Subcutaneous abdominal adipose tissue (tissue), 5 donors: Measurements from ENCODE around the gene ASCC1.

Experiments used
- H3K27ac ChIP-seq: one replicate; pipeline ENCODE4 v1.7.0; 2013; ENCODE audit warnings: low read depth, mild to moderate bottlenecking, inconsistent platforms, low read length, moderate library complexity
- H3K27me3 ChIP-seq, 5 donors: one replicate each; pipeline ENCODE4 v1.7.0; 2013; ENCODE audit warnings: low read length in 5 of 5, inconsistent platforms in 1 of 5; ENCODE audit not compliant: control insufficient read depth in 5 of 5, insufficient read depth in 4 of 5
- H3K36me3 ChIP-seq, 5 donors: one replicate each; pipeline ENCODE4 v1.7.0; 2013; ENCODE audit warnings: low read length in 5 of 5; ENCODE audit not compliant: control insufficient read depth in 5 of 5, insufficient read depth in 5 of 5
- H3K4me1 ChIP-seq, 5 donors: one replicate each; pipeline ENCODE4 v1.7.0; 2013; ENCODE audit warnings: low read length in 5 of 5, mild to moderate bottlenecking in 3 of 5, moderate library complexity in 1 of 5; ENCODE audit not compliant: control insufficient read depth in 5 of 5, insufficient read depth in 5 of 5
- H3K4me3 ChIP-seq, 5 donors: one replicate each; pipeline ENCODE4 v1.7.0; 2013; ENCODE audit warnings: low read length in 5 of 5, low read depth in 1 of 5
- H3K9ac ChIP-seq, 5 donors: one replicate each; pipeline ENCODE4 v1.7.0; 2013; ENCODE audit warnings: low read length in 5 of 5, mild to moderate bottlenecking in 4 of 5, moderate library complexity in 3 of 5
- H3K9me3 ChIP-seq, 5 donors: one replicate each; pipeline ENCODE4 v1.7.0; 2013; ENCODE audit warnings: low read length in 5 of 5; ENCODE audit not compliant: control insufficient read depth in 5 of 5
- donor health status: healthy.
- donor health status: healthy.
- donor health status: healthy.
- donor health status: healthy.
- donor health status: healthy.

ASCC1 gene

DNA sequence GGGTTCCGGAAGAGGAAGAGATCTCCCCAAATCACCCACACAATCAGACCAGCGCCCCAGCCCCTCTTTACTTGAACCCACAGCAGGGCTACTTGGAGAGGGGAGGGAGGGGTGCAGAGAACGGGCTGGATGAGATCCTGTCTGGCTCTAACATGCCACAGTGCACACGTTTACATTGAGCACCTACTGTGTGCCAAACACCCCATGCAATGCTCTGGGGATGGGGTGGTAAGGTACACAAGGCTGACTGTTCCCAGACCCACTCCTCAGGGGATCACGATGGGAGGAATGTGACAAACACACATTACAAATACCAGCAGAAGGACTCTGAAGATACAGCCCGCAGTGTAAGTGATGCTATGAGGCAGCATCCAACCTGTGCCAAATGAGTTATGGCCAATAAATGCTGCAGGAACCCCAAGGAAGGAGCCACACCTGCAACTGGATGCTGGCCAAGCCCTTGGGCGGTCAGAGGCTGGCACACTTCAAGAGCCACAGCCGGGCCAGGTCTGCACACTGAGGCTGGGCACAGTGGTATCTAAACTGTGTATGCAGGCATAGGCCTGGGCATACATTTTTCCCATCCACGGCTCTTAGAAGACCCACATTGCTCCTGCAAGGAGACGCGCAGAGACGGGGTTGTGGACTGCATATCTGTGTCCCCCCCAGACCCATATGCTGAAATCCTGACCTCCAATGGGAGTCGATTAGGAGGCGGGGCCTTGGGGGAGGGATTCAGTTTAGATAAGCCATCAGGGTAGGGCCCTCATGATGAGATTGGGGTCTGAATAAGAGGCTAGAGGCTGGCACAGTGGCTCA, 134.1 kb downstream of the ASCC1 start:
- Histone ChIP-seq H3K27me3 (peaks cover 0 to 5% (median 0%) of the 10 kb centered on the region in 5 donors), H3K27ac (no peak overlapping the region), H3K4me1 (peaks cover 0 to 14% (median 2%) of the 10 kb centered on the region in 5 donors), H3K9me3 (no peaks in the 10 kb centered on the region), H3K36me3 (no peaks in the 10 kb centered on the region), H3K9ac (no peak overlapping the region), H3K4me3 (no peak overlapping the region)

DNA sequence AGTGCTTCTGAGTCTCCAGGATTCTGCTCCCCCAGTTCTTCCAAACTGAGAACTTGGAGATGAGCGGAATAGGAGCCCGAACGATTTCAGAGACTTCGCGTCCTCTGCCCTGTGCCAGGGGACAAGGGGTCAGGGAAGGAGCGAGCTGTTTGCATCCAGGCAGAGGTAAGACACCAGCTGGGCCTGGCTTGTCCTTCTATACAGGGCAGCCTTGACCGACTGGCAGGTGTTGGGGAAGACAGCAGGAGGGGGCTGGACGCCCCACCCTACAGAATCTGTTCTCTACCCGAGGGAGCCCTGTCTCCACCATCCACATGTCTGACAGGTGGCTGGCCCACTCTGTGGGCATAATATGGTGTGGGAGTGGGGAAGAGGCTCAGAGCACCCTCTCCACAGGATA, 134.9 kb downstream of the ASCC1 start:
- H3K9ac ChIP-seq: no peak overlapping the region
- H3K4me3 ChIP-seq: no peak overlapping the region
- peaks cover 0 to under 1% (median 0%) of the 10 kb centered on the region in 5 donors for H3K27me3 ChIP-seq
- no peaks in the 10 kb centered on the region for H3K36me3 ChIP-seq
- H3K4me1 ChIP-seq: peaks cover 0 to 11% (median 0%) of the 10 kb centered on the region in 5 donors
- no peak overlapping the region for H3K27ac ChIP-seq
- H3K9me3 ChIP-seq: no peaks in the 10 kb centered on the region

DNA sequence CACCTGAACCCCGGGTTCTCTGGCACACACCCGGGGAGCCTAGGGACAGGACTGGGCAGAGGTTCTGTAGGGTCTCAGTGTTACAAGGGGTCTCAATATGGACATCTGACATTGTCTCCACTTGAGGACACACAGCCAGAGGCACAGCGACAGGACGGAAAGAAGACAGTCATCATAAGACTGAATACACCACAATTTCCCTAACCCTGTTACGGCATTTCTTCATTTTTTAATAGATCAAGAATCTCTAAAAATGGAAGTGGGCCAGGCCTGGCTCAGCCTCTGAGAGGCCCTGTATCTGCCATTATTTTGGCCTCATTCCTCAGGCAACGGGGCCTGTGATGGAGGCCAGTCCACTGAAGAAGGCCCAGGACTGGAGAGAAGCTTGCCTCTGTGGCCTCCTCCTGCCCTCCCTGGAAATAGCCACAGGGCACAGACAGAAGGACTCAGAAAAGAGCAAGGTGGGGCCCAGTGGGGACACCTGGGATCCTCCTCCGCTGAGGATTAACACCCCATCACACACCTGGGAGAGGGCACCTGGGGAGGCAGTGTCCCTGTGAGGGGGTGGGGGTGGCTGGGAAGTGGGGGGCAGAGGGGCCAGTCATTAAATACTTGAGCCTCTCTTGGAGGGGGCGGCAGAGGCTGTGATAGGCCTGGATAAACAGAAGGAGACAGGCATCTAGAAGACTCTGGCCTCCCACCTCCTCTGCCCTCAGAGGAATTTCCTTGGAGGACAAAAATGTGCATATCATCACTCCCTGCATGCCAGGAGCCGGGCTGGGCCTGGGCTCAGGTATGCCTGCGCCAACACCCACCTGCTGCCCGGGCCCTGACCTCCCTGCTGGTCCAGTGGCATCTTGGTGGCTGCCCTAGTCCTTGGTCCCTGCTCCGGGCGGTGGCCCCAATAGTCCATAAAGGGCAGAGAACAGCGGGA, 135.8 kb downstream of the ASCC1 start:
- no peak overlapping the region for H3K9ac ChIP-seq
- no peaks in the 10 kb centered on the region for H3K9me3 ChIP-seq
- H3K4me1 ChIP-seq: peaks cover 0 to 8% (median 0%) of the 10 kb centered on the region in 5 donors
- H3K36me3 ChIP-seq: no peaks in the 10 kb centered on the region
- H3K27me3 ChIP-seq: peaks cover 0 to 5% (median 0%) of the 10 kb centered on the region in 5 donors
- no peak overlapping the region for H3K4me3 ChIP-seq
- no peak overlapping the region for H3K27ac ChIP-seq

DNA sequence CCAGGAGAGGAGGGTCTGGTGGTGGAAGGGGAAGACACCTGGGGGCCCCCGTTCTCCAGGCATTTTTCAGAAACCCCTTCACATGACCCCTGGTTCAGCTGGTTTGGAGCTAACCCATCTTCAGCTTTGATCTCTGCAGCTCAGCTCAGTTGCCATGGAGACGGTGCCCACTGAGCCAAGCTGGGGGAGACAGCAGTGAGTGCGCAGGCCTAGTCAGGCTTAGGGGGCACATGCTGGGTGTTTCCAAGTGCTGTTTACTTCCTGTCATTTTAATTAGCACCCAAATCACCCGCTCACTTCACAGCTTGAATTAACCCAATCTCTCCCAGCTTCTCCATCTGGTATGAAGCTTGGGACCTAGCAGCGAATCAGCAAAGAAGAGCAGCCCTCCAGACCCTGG, 136.7 kb downstream of the ASCC1 start:
- Histone ChIP-seq H3K4me1 (peaks cover 0 to 8% (median 0%) of the 10 kb centered on the region in 5 donors), H3K27ac (no peak overlapping the region), H3K27me3 (peaks cover 0 to 5% (median 4%) of the 10 kb centered on the region in 5 donors), H3K36me3 (no peaks in the 10 kb centered on the region), H3K9me3 (no peaks in the 10 kb centered on the region), H3K4me3 (no peak overlapping the region), H3K9ac (no peak overlapping the region)

GRCh38 chr10:72077275-72077990, 138.6 kb downstream of the ASCC1 start:
- no peaks in the 10 kb centered on the region for H3K4me1 ChIP-seq
- no peaks in the 10 kb centered on the region for H3K36me3 ChIP-seq
- peaks cover 0 to 5% (median 4%) of the 10 kb centered on the region in 5 donors for H3K27me3 ChIP-seq
- no peak overlapping the region for H3K27ac ChIP-seq
- H3K9ac ChIP-seq: no peak overlapping the region
- no peaks in the 10 kb centered on the region for H3K9me3 ChIP-seq
- no peak overlapping the region for H3K4me3 ChIP-seq

DNA sequence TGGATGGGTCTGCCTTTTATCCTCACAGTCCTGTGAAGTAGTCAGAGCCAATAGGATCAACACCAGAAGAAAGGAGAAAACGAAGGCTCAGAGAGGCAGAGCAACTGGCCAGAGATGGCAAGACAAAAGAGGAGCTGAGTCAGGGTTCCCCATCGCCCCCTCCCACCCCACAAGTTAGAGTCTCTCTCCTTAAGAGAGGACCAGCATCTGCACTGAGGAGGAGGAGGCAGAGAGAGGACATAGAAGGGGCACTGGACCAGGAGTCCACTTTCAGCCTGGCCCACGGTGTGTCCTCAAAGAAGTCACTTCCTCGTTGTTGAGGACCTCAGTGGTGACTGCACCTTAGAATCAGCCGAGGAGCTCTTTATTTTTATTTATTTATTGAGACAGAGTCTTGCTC, 139.3 kb downstream of the ASCC1 start:
- peaks cover 0 to 2% (median under 1%) of the 10 kb centered on the region in 5 donors for H3K9me3 ChIP-seq
- no peak overlapping the region for H3K9ac ChIP-seq
- no peak overlapping the region for H3K27ac ChIP-seq
- H3K27me3 ChIP-seq: peaks cover 0 to 5% (median 4%) of the 10 kb centered on the region in 5 donors
- no peak overlapping the region for H3K4me3 ChIP-seq
- no peaks in the 10 kb centered on the region for H3K4me1 ChIP-seq
- no peaks in the 10 kb centered on the region for H3K36me3 ChIP-seq

DNA sequence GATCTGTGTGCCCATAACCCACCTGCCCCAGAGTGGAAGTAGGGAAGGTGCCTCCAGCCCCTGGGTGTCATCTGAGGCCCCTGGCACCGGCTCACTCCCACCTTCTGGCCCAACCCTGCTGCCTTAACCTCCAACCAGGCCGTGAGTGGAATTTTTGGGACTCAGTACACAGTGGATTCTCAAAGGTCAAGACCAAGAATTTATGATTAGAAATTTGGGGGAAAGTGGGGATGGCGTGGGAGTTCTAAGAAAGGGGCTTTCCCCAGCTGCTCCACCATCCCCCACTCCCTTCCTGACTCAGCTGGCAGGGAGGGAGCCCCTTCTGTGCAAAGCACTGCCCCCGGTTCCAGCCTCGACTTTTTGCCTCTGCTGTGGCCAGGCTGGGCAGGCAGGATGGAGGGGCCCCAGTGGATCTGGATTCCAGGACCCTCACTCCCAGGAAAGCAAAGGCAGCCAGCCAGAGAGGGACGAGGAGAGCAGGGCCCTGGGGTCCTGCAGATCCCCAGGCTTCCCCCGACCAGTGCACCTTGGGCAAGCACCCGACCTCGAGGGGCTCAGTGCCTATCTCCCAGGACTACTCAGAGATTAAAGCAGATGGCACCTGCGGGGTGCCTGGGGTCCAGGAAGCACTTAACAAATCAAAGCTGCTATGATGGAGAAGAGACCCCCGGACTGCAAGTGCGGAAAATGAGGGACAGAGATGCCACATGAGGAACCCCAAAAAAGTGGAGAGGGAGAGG, 140.5 kb downstream of the ASCC1 start:
- no peak overlapping the region for H3K9ac ChIP-seq
- no peaks in the 10 kb centered on the region for H3K36me3 ChIP-seq
- peaks cover 0 to 5% (median 4%) of the 10 kb centered on the region in 5 donors for H3K27me3 ChIP-seq
- peaks cover 2 to 6% (median 5%) of the 10 kb centered on the region in 5 donors for H3K9me3 ChIP-seq
- H3K4me3 ChIP-seq: no peak overlapping the region
- no peaks in the 10 kb centered on the region for H3K4me1 ChIP-seq
- no peak overlapping the region for H3K27ac ChIP-seq

GRCh38 chr10:72074574-72075375, 141.3 kb downstream of the ASCC1 start:
- H3K36me3 ChIP-seq: no peaks in the 10 kb centered on the region
- no peak overlapping the region for H3K4me3 ChIP-seq
- no peak overlapping the region for H3K27ac ChIP-seq
- peaks cover 0 to 5% (median 4%) of the 10 kb centered on the region in 5 donors for H3K27me3 ChIP-seq
- peaks cover 2 to 6% (median 5%) of the 10 kb centered on the region in 5 donors for H3K9me3 ChIP-seq
- no peak overlapping the region for H3K9ac ChIP-seq
- H3K4me1 ChIP-seq: no peaks in the 10 kb centered on the region
